Omental fat pad (tissue), 4 donors: Measurements from ENCODE around the gene SH2B3. TPM values are rescaled to one million over a fixed set of nuclear protein-coding genes. Genes with fewer than 3 reads are reported as not detected.

Experiments used
- ATAC-seq: fragments of 150-250 bp; one replicate; pipeline ENCODE4 v1.9.1; 2016; ENCODE audit warnings: mild to moderate bottlenecking, moderate library complexity; ENCODE audit not compliant: low FRiP score
- DNase-seq: peaks from one replicate; pipeline ENCODE4 v3.0.0-alpha.2; 2019; ENCODE audit warnings: low spot score
- total RNA-seq, 4 donors: library from RNA; depleted of rRNA; stranded (reverse); fragments of >200 nt; gene quantifications; one replicate each; pipeline ENCODE4 v1.1.0, GENCODE V29; 2016
- TF ChIP-seq, protein P1 (sequence below), 3 donors: fragments of 450-650 bp; IDR thresholded peaks; one replicate each; pipeline ENCODE4 v1.5.1; 2016 to 2017; ENCODE audit warnings: antibody characterized with exemption in 3 of 3, mild to moderate bottlenecking in 3 of 3, moderate library complexity in 2 of 3

Gene SH2B3
- total RNA-seq, 4 donors from 2014 or later: 30.4 to 64.6 (median 48.3) TPM

DNA sequence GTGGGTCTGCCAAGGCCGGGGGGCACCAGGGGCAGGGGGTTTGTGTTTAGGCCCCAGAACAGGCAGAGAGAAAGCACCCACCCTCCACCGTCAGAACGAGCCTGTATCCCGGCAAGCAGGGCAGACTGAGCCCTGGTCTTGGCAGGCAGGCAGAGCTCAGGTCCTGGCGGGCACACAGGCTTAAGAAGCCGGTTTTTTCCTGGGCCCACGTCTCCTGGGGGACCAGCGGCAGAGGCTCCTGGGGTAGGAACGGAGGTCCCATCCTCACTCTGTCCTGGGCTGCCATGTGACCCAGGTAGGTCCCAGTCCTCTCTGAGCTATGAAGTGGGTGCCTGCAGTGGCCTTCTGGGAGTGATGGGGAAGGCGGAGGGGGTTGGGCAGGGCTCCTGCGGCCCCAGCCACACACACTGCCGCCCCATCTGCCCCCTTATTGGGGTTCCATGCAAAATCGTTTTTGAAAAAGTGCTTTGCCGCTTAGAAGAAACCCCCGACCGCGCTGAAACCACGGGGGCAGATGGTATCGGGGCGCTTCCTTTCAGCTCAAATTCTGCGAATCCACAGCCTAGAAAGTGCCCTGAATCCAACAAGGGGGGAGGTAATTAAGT is 24.2 kb downstream of the SH2B3 start:
- no peak for ATAC-seq

DNA sequence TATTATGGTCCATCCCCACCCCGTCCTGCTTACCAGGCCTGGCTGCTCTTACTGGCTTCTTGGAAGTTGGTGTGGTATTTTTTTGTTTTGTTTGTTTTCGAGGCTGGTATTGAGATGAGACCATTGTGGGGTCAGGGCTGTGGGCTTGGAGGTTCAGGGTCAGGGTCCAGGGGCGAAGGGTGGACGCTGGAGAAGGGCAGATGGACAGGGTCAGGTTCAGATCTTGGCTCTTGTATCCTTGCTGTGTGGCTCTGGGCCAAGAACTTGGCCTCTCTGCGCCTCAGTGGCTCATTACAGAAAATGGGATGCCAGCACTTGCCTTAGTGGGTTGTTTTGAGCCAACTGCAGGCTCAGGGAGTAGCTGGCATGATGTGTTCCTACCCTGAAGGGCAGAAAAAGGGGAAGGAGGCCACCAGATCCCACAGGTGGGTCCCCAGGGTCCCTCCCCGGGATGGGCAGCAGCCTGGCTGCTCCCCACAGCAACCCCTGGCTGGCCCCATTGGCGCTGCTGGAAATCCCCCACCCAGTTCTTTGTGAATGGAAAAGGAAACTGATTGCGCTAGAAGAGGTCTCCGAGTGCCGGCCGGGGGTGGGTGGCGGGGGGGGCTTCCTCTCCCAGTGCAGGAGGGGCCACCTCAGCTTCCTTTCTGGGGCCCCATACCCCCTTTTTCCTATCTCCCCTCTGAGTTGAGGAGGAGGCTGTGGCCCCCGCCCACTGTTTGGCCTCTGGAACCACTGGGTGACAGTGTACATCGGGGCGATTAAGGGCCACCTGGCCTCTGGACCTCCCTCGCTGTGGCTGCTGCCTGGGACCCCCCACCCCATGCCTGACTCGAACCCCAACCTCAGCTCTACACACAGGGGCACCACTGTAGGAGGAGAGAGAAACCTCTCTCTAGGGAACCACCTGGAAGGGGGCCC is 25.0 kb downstream of the SH2B3 start:
- TF ChIP-seq, protein P1, sequence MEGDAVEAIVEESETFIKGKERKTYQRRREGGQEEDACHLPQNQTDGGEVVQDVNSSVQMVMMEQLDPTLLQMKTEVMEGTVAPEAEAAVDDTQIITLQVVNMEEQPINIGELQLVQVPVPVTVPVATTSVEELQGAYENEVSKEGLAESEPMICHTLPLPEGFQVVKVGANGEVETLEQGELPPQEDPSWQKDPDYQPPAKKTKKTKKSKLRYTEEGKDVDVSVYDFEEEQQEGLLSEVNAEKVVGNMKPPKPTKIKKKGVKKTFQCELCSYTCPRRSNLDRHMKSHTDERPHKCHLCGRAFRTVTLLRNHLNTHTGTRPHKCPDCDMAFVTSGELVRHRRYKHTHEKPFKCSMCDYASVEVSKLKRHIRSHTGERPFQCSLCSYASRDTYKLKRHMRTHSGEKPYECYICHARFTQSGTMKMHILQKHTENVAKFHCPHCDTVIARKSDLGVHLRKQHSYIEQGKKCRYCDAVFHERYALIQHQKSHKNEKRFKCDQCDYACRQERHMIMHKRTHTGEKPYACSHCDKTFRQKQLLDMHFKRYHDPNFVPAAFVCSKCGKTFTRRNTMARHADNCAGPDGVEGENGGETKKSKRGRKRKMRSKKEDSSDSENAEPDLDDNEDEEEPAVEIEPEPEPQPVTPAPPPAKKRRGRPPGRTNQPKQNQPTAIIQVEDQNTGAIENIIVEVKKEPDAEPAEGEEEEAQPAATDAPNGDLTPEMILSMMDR (IDR thresholded peaks at IDR 0.05): no peak
- no peak for DNase-seq
- no peak for ATAC-seq

More for the DNA sequence above, 24.2 kb downstream of the SH2B3 start:
- DNase-seq: no peak
- TF ChIP-seq, protein P1 (IDR thresholded peaks at IDR 0.05): no peak

DNA sequence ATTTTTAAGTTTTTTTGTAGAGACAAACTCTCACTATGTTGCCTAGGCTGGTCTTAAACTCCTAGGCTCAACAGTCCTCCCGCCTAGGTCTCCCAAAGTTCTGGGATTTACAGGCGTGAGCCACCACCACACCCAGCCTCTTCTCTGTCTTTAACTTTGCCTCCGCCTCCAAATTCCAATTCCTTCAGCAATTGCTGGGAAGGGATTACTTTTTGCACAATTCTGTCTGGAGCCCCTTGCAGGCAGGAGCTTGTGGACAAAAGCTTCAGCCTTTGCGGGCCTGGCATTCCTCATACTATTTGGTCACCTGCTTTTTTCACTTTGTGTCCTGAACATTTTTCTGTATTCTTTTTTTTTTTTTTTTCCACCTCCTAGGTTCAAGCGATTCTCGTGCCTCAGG is 26.0 kb downstream of the SH2B3 start:
- no peak for ATAC-seq
- TF ChIP-seq, protein P1 (IDR thresholded peaks at IDR 0.05): no peak
- DNase-seq: no peak

DNA sequence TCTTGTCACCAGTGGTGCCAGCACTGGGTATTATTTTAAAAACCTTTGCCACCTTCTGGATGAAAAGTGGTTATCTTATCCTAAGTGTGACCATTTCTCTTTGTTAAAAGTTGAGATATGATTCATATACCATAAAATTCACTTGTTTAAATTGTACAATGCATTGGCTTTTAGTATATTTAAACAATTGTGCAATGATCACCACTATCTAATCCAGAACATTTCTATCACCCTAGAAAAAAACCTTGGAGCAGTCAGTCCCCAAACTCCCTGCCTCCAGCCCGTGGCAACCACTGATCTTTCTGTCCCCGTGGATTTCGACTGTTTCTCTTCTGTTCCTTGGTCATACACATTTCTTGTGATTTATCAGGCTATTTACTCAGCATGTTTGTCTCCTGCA is 28.3 kb downstream of the SH2B3 start:
- TF ChIP-seq, protein P1 (IDR thresholded peaks at IDR 0.05): no peak
- DNase-seq: no peak
- no peak for ATAC-seq

DNA sequence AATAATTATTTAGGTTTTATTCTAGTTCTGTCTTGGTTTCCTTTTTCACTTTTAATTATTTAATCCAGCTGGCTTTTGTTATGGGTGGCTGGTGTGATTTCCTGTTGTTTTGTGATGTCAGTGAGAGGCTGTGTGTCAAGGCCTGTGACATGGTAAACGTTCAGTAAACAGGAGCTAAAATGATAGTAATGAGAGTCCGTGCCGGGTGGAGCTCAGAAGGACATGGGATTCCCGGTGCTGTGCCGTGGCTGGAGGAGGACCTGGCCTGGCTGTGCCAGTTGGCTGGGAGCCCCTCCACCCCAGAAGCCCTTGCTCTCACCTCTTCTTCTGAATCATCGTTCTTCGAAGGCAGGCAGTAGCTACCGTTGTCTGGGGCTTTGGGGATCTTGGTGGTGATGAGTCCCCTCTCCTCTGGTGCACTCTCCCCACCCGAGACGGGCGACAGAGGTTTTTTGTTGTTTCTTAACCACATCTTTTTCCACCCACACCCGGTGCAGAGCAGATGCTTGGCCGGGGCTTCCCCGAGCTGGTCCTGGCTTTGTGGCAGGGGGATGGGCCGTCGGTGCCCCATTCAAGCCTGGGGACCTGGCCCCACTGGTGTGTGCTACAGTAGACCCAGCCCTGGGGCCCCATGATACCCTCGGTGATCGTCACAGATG is 29.1 kb downstream of the SH2B3 start:
- no peak for DNase-seq
- TF ChIP-seq, protein P1 (IDR thresholded peaks at IDR 0.05): no peak
- peak; percentile 35 for ATAC-seq

DNA sequence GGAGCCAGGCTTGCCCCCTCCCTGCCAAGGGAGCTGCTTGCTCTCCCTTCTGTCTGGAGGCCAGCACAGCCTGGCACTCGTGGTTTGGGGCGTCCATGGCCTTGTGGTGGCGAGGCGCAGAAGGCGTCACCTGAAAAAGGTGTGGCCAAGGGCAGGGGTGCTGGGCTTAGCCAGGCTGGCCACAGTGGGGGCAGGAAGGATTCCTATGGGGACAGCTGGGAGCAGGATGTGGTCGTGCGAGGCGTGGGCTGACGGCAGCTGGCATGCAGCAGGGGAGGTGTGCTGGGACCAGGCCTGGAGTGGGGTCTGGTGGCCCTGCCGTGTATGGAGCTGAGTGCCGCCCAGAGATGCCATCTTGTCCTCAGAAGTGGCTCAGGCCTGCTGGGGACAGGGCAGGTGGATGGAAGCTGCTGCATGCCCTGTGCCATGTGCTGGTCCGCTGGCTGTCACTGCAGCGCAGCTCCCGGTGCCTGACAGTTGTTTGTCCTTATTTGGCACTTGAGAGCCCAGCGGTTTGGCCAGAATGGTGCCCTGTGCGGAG is 30.0 kb downstream of the SH2B3 start:
- no peak for ATAC-seq
- TF ChIP-seq, protein P1 (IDR thresholded peaks at IDR 0.05): no peak
- DNase-seq: no peak
